ENCODE measurements around the gene NUDT10.
"Not testable (repeated sequence)": the region's sequence is repeated elsewhere in the genome, so short reads cannot be mapped to it uniquely, and the experiment has no call there.

NUDT10 gene

DNA sequence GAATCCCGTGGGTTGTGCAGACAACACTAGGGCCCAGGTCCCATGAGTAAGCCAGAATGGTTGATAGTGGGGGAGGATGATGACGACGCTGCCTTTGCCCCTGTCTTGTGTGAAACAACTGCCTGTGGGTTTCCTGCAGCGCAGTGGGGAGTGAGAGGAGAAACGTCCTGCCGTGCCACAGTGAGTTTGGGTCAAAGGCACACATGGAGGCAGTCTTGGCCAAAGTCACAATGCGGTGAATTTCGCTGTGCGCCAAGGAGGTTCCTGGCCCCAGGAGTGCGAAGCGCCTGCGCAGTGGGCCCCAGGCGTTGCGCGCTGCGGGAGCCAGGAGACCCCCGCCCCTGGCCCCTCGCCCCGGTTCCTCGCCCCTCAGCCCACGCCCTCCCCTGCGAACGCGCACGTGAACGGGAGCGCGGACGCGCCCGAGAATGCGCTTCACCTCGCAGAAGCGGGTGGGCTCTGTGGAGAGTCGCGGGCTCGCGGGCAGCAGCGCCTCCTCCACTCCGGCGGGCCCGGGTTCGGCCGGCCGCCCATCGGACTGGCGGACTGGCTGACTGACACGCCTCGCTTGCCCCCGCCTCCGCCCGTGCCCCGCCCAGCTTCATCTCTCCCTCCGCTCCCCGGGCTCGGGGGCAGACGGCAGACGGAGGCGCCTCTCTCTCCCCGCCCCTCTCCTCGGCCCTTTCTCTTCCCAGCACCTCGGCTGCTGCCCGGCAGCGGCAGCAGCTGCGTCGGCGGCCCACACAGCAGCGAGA lies at the start of gene NUDT10:
NUDT10 (plus strand) TSS at position 635 of the 755 bp plus-strand sequence. CDS start 144 bp downstream, outside the sequence.
- DNase-seq, result no peak

DNA sequence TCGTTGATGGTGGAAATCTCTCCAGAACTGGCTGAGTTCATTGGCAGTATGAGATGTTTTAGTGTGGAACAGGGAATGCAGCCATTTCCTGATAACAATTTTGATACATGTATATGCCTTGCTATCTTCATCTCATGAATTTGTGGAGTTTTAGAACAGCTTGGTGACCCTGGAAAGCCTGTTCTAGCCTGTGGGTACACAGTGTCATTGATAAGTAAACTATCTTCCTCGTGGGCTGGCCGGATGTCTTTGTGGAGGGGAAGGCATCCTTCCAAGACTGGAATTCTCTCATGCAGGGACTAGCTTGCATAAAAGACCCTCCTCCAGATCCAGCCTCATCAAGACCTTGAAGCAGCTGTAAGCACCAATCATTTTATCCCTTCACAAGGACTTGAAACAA lies 40.2 kb upstream of the NUDT10 start:
- DNase-seq, result no peak

DNA sequence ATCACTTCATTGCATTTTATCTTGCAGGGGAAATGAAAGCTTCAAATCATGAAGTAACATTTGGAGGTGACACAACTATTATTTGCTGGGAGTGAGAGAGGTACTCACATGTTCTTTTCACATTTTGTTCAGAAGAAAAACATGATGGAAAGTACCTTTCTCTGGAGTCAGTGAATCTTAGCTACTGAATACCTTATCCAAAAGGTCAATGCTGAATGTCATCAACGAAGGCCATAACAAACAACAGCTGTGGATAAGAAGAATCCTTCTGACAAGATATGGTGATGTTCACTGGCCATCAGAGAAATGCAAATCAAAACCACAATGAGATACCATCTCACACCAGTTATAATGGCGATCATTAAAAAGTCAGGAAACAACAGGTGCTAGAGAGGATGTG lies 36.5 kb upstream of the NUDT10 start:
- DNase-seq, result no peak

DNA sequence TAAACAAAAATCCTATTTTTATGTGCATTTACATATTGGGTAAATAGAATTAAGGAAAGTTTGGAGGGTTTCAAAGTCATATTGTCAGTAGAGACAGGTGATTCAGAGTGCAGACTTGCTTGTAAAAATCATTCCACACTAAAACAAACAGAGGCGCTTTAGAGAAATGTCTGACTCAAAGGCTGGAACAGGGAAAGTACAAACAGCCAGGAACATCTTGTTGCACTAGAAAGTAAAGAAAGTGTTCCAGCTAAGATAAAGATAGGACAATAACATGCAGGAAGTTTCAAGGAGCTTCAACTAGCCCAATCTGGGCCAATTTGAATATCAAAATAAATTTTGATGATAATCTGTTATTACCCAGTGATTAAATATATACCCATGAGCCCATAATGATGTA lies 16.4 kb upstream of the NUDT10 start:
- no peak for DNase-seq

DNA sequence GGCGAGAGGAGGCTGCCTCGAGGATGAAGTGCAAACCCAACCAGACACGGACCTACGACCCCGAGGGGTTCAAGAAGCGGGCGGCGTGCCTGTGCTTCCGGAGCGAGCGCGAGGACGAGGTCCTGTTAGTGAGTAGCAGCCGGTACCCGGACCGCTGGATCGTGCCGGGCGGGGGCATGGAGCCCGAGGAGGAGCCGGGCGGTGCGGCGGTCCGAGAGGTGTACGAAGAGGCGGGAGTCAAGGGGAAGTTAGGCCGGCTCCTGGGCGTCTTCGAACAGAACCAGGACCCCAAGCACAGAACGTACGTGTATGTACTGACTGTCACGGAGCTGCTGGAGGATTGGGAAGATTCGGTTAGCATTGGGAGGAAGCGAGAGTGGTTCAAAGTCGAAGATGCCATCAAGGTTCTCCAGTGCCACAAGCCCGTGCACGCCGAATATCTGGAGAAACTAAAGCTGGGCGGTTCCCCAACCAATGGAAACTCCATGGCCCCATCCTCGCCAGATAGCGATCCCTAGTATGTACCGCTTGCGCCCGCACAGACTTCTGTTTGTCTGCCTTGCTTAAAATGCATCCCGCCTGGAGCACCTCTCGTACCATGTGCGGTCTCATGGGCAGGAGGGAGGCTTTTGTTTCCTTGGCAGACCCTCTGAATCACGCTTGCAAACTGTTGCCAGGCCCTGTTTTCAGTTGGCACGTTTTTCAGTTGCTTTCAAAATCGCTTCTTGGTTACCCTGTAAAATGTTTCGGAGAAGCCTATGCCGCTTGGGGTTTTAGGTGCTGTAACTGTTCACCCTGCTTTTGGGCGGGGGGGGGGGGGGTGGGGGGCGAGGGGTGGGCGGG lies 542 bp downstream of the NUDT10 start:
- DNase-seq, result not testable (repeated sequence)

DNA sequence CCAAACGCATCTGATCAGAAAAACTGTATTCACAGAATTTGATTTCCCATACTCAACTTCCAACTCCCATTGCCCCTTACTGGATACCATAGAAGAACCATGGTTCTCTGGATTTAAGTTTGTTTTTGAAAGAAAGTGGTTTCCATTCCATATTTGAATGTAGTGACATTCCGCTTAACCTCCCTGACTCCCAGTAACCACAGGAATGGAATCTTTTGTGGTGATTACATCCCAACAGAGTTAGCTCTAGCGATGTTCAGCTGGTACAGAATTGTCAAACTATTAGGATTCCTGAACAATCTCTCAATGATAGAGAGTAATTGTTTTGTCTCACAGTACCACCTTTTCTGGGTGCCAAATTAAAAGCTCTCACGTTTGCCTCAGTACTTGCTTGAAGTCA lies 1.7 kb downstream of the NUDT10 start:
- DNase-seq, result no peak

DNA sequence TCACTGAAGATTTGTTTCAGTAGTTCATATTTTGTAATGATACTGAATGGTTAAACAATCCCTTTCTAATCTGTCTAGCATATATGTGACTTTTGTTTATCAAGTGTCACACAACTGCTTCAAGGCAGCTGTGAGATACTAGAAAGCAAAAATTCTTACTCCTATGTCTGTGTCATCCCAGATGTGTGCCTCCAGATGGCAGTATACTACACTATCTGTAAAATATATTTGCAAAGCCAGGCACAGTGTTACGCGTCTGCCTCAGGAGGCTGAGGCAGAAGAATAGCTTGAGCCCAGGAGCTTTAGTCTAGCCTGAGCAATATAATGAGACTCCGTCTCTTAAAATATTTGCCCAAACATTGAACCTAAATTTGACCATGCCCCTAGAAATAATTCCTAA lies 4.0 kb downstream of the NUDT10 start:
- peak; percentile 20 for DNase-seq

DNA sequence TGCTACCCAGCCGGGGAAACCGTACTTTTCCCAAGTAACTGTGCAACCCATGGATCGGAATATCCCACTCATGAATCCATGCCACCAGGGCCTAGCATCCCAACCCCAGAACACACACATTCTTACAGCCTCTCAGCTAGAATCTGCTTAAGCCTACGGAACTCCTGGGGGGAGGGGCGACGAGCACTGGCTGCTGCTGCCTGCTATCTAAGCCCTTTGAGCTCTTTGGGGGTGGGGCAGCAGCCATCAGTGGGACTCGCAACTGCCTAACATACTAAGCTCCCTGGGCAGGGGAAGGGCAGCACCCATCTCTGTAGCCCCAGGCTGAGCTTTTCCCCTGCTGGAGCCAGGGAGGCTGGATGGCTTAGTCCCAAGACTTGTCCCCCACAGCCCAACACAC lies 28.6 kb downstream of the NUDT10 start:
- no peak for DNase-seq

DNA sequence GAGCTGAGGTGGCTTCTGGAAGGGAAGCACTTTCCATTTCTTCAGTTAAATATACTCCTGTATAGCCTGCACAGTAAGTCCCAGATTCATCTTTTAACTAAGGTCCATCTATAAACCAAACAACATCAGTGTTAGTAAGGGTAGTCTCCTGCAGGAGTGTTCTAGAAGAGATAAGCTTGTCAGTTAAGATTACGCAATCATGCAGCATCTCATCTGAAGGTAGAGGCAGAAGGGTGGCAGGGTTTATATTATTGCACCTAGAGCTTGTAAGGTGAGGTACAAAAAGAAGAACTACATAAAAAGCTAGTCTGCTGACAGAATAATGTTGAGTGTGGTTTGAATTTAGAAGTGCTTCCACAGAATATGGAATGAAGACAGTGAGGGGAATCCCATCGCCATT lies 44.0 kb downstream of the NUDT10 start:
- DNase-seq, result no peak
